ENCODE results near the gene RRP1.

The RRP1 gene

DNA sequence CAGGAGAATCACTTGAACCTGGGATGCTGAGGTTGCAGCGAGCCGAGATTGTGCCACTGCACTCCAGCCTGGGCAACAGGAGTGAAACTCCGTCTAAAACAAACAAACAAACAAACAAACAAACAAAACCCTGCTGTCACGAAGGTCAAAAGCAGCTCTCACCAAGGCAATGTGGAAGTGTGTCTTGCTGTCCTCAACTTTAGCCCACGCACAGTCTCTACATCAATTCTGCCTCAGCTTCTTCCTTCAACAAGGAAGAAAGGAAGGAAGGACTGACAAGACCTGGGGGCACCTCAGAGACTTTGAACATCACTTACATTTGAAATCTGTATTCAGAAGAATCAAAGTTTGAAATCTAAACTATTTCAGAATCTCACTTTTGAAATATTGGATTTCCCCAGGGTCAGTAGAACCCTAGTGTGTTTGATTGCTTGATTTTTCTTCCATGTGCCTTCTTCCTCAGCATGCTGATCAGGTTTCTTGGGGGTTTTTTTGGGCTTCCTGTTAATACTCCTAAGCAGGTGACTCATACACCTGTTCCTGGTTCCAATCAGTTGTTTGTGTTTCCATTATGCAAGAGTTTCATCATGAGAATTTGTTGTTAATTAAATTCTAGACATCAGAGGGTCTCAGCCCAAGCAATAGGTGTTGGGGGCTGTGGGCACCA lies 6.8 kb upstream of the RRP1 start:
- Histone ChIP-seq H3K4me1 (ENCODE audit: low read depth, poor library complexity, severe bottlenecking) (peaks cover 54% of the 10 kb centered on the region), H3K9ac (no peak overlapping the region), H3K4me3 (IDR thresholded peaks at IDR 0.05; ENCODE audit: insufficient read depth, low read depth, low read length) (no peak overlapping the region), H4K20me1 (ENCODE audit: insufficient read depth) (no peaks in the 10 kb centered on the region), H3K27me3 (ENCODE audit: insufficient read depth, low read depth) (no peaks in the 10 kb centered on the region; the same call in 1 of the 2 replicates), H3K79me2 (ENCODE audit: insufficient read depth, low read depth) (no peaks in the 10 kb centered on the region), H3K27ac (no peak overlapping the region), H2AFZ (ENCODE audit: low read depth) (no peak overlapping the region), H3K4me2 (peak overlapping the region; percentile 2; the same call in 1 of the 2 replicates), H3K36me3 (ENCODE audit: insufficient read depth) (no peaks in the 10 kb centered on the region)
- TF ChIP-seq, protein P1, sequence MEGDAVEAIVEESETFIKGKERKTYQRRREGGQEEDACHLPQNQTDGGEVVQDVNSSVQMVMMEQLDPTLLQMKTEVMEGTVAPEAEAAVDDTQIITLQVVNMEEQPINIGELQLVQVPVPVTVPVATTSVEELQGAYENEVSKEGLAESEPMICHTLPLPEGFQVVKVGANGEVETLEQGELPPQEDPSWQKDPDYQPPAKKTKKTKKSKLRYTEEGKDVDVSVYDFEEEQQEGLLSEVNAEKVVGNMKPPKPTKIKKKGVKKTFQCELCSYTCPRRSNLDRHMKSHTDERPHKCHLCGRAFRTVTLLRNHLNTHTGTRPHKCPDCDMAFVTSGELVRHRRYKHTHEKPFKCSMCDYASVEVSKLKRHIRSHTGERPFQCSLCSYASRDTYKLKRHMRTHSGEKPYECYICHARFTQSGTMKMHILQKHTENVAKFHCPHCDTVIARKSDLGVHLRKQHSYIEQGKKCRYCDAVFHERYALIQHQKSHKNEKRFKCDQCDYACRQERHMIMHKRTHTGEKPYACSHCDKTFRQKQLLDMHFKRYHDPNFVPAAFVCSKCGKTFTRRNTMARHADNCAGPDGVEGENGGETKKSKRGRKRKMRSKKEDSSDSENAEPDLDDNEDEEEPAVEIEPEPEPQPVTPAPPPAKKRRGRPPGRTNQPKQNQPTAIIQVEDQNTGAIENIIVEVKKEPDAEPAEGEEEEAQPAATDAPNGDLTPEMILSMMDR (conservative IDR thresholded peaks at IDR 0.05; ENCODE audit: low read depth, low read length), result no peak

DNA sequence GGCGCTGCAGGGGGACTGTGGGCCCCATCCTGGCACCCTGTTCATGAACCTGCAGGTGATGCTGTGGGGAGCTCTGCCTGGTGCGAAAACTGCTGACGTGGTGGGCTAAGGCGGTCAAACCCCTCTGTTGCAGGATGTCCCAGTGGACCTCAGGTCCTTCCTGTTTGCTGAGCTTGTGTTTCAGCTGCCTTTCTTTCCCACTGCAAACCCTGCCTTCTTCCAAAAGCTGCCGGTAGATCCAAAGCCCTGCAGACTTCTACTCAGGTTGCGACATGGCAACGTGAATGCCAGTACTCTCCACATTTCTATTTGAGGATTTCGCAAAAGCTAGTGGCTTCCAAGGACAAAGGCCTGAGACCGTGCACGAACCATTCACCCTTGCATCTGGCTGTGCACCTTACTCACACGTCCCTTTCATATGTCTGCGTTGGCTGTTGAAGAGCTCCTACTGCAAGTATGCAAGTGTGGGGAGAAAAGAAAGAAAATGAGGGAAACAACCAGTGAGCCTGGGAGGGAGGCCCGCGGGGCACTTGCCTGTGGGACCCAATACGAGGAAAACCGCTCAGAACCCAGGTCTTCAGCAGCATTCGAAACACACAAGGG lies 6.2 kb upstream of the RRP1 start:
- Histone ChIP-seq H3K4me3 (IDR thresholded peaks at IDR 0.05; ENCODE audit: insufficient read depth, low read depth, low read length) (no peak overlapping the region), H3K9ac (no peak overlapping the region), H3K27ac (no peak overlapping the region), H3K4me2 (peak overlapping the region; percentile 2; the same call in 1 of the 2 replicates), H3K27me3 (ENCODE audit: insufficient read depth, low read depth) (no peaks in the 10 kb centered on the region; the same call in 1 of the 2 replicates), H2AFZ (ENCODE audit: low read depth) (no peak overlapping the region), H3K36me3 (ENCODE audit: insufficient read depth) (no peaks in the 10 kb centered on the region), H3K79me2 (ENCODE audit: insufficient read depth, low read depth) (no peaks in the 10 kb centered on the region), H3K4me1 (ENCODE audit: low read depth, poor library complexity, severe bottlenecking) (peaks cover 54% of the 10 kb centered on the region), H4K20me1 (ENCODE audit: insufficient read depth) (no peaks in the 10 kb centered on the region)
- TF ChIP-seq, protein P1 (conservative IDR thresholded peaks at IDR 0.05; ENCODE audit: low read depth, low read length), result no peak

DNA sequence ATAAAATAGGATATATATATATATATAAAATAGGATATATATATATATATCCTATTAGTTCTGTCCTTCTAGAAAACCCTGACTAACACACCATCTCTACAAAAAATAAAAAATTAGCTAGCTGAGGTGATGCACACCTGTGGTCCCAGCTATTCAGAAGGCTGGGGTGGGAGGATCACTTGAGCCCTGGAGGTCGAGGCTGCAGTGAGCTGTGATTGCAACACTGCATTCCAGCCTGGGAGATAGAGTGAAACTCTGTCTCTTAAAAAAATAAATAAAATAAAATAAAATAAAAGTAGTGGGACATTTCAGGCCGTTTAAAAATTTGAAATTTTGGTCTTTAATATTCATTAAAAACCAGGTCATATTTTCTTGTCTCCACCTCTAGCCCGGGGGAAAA lies 4.2 kb upstream of the RRP1 start:
- no peak overlapping the region for H3K4me2 ChIP-seq
- H3K4me3 ChIP-seq (IDR thresholded peaks at IDR 0.05; ENCODE audit: insufficient read depth, low read depth, low read length), result no peak overlapping the region
- peaks cover 41% of the 10 kb centered on the region for H3K4me1 ChIP-seq (ENCODE audit: low read depth, poor library complexity, severe bottlenecking)
- no peaks in the 10 kb centered on the region; the same call in 1 of the 2 replicates for H3K27me3 ChIP-seq (ENCODE audit: insufficient read depth, low read depth)
- no peak overlapping the region for H3K9ac ChIP-seq
- peaks cover 7% of the 10 kb centered on the region for H3K79me2 ChIP-seq (ENCODE audit: insufficient read depth, low read depth)
- TF ChIP-seq, protein P1 (conservative IDR thresholded peaks at IDR 0.05; ENCODE audit: low read depth, low read length), result no peak
- no peak overlapping the region for H2AFZ ChIP-seq (ENCODE audit: low read depth)
- no peak overlapping the region for H3K27ac ChIP-seq
- H3K36me3 ChIP-seq (ENCODE audit: insufficient read depth), result no peaks in the 10 kb centered on the region
- no peaks in the 10 kb centered on the region for H4K20me1 ChIP-seq (ENCODE audit: insufficient read depth)

GRCh38 chr21:43786300-43786806 lies 3.0 kb upstream of the RRP1 start:
- H3K79me2 ChIP-seq (ENCODE audit: insufficient read depth, low read depth), result peaks cover 19% of the 10 kb centered on the region
- H3K27me3 ChIP-seq (ENCODE audit: insufficient read depth, low read depth), result no peaks in the 10 kb centered on the region; the same call in 1 of the 2 replicates
- no peak overlapping the region for H3K4me3 ChIP-seq (IDR thresholded peaks at IDR 0.05; ENCODE audit: insufficient read depth, low read depth, low read length)
- peaks cover 5% of the 10 kb centered on the region; the same call in 1 of the 2 replicates for H3K36me3 ChIP-seq (ENCODE audit: insufficient read depth)
- no peak overlapping the region for H3K9ac ChIP-seq
- no peak overlapping the region for H3K27ac ChIP-seq
- no peak overlapping the region for H3K4me2 ChIP-seq
- H4K20me1 ChIP-seq (ENCODE audit: insufficient read depth), result peaks cover 6% of the 10 kb centered on the region; the same call in 1 of the 2 replicates
- peaks cover 40% of the 10 kb centered on the region for H3K4me1 ChIP-seq (ENCODE audit: low read depth, poor library complexity, severe bottlenecking)
- H2AFZ ChIP-seq (ENCODE audit: low read depth), result no peak overlapping the region
- TF ChIP-seq, protein P1 (conservative IDR thresholded peaks at IDR 0.05; ENCODE audit: low read depth, low read length), result no peak

Measured in KMS-11 (cell line).